Measurements from ENCODE around the gene SMIM21.

GRCh38 chr18:75377258-75377657 is 50.2 kb downstream of the SMIM21 start:
- TF ChIP-seq, protein P1, sequence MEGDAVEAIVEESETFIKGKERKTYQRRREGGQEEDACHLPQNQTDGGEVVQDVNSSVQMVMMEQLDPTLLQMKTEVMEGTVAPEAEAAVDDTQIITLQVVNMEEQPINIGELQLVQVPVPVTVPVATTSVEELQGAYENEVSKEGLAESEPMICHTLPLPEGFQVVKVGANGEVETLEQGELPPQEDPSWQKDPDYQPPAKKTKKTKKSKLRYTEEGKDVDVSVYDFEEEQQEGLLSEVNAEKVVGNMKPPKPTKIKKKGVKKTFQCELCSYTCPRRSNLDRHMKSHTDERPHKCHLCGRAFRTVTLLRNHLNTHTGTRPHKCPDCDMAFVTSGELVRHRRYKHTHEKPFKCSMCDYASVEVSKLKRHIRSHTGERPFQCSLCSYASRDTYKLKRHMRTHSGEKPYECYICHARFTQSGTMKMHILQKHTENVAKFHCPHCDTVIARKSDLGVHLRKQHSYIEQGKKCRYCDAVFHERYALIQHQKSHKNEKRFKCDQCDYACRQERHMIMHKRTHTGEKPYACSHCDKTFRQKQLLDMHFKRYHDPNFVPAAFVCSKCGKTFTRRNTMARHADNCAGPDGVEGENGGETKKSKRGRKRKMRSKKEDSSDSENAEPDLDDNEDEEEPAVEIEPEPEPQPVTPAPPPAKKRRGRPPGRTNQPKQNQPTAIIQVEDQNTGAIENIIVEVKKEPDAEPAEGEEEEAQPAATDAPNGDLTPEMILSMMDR (IDR thresholded peaks at IDR 0.05) = no peak
- TF ChIP-seq POLR2A (IDR thresholded peaks at IDR 0.05) = no peak
